ENCODE results near the gene LMOD3. TPM values are rescaled to one million over a fixed set of nuclear protein-coding genes. Genes with fewer than 3 reads are reported as not detected.

Gene LMOD3
- total RNA-seq, 1 donor: not detected

- TF ChIP-seq CTCF (IDR thresholded peaks at IDR 0.05; ENCODE audit: insufficient read depth, low read length): no peak
- no peak overlapping the region for H3K4me3 ChIP-seq (ENCODE audit: low read depth, low read length)
- no peak for DNase-seq (ENCODE audit: low read depth)
These were observed 30.9 kb downstream of the LMOD3 start for GRCh38 chr3:69091389-69092029.

- peak; percentile 77 for DNase-seq (ENCODE audit: low read depth)
- no peak overlapping the region for H3K4me3 ChIP-seq (ENCODE audit: low read depth, low read length)
- no peak for TF ChIP-seq CTCF (IDR thresholded peaks at IDR 0.05; ENCODE audit: insufficient read depth, low read length)
These were observed 32.4 kb downstream of the LMOD3 start for GRCh38 chr3:69090021-69090420.

GRCh38 chr3:69088063-69088462, 34.3 kb downstream of the LMOD3 start:
- peak overlapping the region; percentile 6 for H3K4me3 ChIP-seq (ENCODE audit: low read depth, low read length)
- DNase-seq (ENCODE audit: low read depth): peak; percentile 59
- TF ChIP-seq CTCF (IDR thresholded peaks at IDR 0.05; ENCODE audit: insufficient read depth, low read length): peak; percentile 17

- H3K4me3 ChIP-seq (ENCODE audit: low read depth, low read length): peak overlapping the region; percentile 96
These were observed 35.2 kb downstream of the LMOD3 start for GRCh38 chr3:69087030-69087791.

GRCh38 chr3:69085833-69086722, 36.3 kb downstream of the LMOD3 start:
- TF ChIP-seq CTCF (IDR thresholded peaks at IDR 0.05; ENCODE audit: insufficient read depth, low read length): no peak
- peak; percentile 97 for DNase-seq (ENCODE audit: low read depth)
- peak overlapping the region; percentile 96 for H3K4me3 ChIP-seq (ENCODE audit: low read depth, low read length)

More at GRCh38 chr3:69087030-69087791, 35.2 kb downstream of the LMOD3 start:
- DNase-seq (ENCODE audit: low read depth): no peak
- no peak for TF ChIP-seq CTCF (IDR thresholded peaks at IDR 0.05; ENCODE audit: insufficient read depth, low read length)

GRCh38 chr3:69085168-69085832, 37.1 kb downstream of the LMOD3 start:
- peak; percentile 39 for DNase-seq (ENCODE audit: low read depth)
- TF ChIP-seq CTCF (IDR thresholded peaks at IDR 0.05; ENCODE audit: insufficient read depth, low read length): no peak
- peak overlapping the region; percentile 96 for H3K4me3 ChIP-seq (ENCODE audit: low read depth, low read length)
